Neutrophil (primary cell): Measurements from ENCODE around the gene FAM78B.

Experiments
- H3K27ac ChIP-seq: fragments of 200-600 bp; sonication (generic); 2 replicates; pipeline ENCODE4 v1.5.1; 2016; ENCODE audit warnings: mild to moderate bottlenecking, moderate library complexity
- H3K27me3 ChIP-seq: fragments of 200-600 bp; sonication (generic); 2 replicates; pipeline ENCODE4 v1.6.0; 2016; ENCODE audit warnings: mild to moderate bottlenecking
- H3K36me3 ChIP-seq: fragments of 200-600 bp; sonication (generic); 2 replicates; pipeline ENCODE4 v1.5.1; 2017
- H3K4me1 ChIP-seq, 2 experiments: fragments of 200-600 bp in 1 of 2; sonication (generic) in 1 of 2; 1 replicate in 1 of 2; 2 replicates in 1 of 2; pipeline versions ENCODE4 v1.5.1 to v1.6.1; 2013 to 2016; ENCODE audit warnings: low read depth in 1 of 2, low read length in 1 of 2, mild to moderate bottlenecking in 1 of 2, moderate library complexity in 1 of 2; ENCODE audit not compliant: control insufficient read depth in 1 of 2, insufficient read depth in 1 of 2
- H3K4me3 ChIP-seq, 2 experiments: fragments of 200-600 bp in 1 of 2; sonication (generic) in 1 of 2; 1 replicate in 1 of 2; 2 replicates in 1 of 2; pipeline ENCODE4 v1.5.1; 2013 to 2016; ENCODE audit warnings: low read depth in 1 of 2, low read length in 1 of 2, mild to moderate bottlenecking in 1 of 2, moderate library complexity in 1 of 2
- H3K9me3 ChIP-seq: fragments of 200-600 bp; sonication (generic); 2 replicates; pipeline ENCODE4 v1.5.1; 2016
- CTCF ChIP-seq: fragments of 200-600 bp; sonication (generic); IDR thresholded peaks from 2 replicates; pipeline ENCODE4 v1.5.1; 2016; ENCODE audit warnings: antibody characterized with exemption

FAM78B gene

GRCh38 chr1:166140251-166140650, 26.6 kb downstream of the FAM78B start:
- H3K9me3 ChIP-seq = no peaks in the 10 kb centered on the region
- H3K4me1 ChIP-seq = no peaks in the 10 kb centered on the region
- H3K36me3 ChIP-seq = no peaks in the 10 kb centered on the region
- TF ChIP-seq CTCF = no peak
- no peak overlapping the region for H3K27ac ChIP-seq
- H3K4me3 ChIP-seq = no peak overlapping the region
- H3K27me3 ChIP-seq = peaks cover 12% of the 10 kb centered on the region

GRCh38 chr1:166139735-166140134, 27.1 kb downstream of the FAM78B start:
- no peak for TF ChIP-seq CTCF
- no peaks in the 10 kb centered on the region for H3K36me3 ChIP-seq
- no peak overlapping the region for H3K4me3 ChIP-seq
- no peaks in the 10 kb centered on the region for H3K4me1 ChIP-seq
- H3K9me3 ChIP-seq = no peaks in the 10 kb centered on the region
- H3K27ac ChIP-seq = no peak overlapping the region
- peaks cover 12% of the 10 kb centered on the region for H3K27me3 ChIP-seq

- peaks cover 12% of the 10 kb centered on the region for H3K27me3 ChIP-seq
- H3K4me1 ChIP-seq = no peaks in the 10 kb centered on the region
- no peak for TF ChIP-seq CTCF
Measured at GRCh38 chr1:166136699-166137401, 30.0 kb downstream of the FAM78B start.

GRCh38 chr1:166136222-166136621, 30.6 kb downstream of the FAM78B start:
- no peak overlapping the region for H3K4me3 ChIP-seq
- no peak for TF ChIP-seq CTCF
- no peaks in the 10 kb centered on the region for H3K36me3 ChIP-seq
- no peak overlapping the region for H3K27ac ChIP-seq
- H3K9me3 ChIP-seq = no peaks in the 10 kb centered on the region
- peaks cover 12% of the 10 kb centered on the region for H3K27me3 ChIP-seq
- no peaks in the 10 kb centered on the region for H3K4me1 ChIP-seq

More at GRCh38 chr1:166136699-166137401, 30.0 kb downstream of the FAM78B start:
- H3K36me3 ChIP-seq = no peaks in the 10 kb centered on the region
- H3K9me3 ChIP-seq = no peaks in the 10 kb centered on the region
- no peak overlapping the region for H3K4me3 ChIP-seq
- no peak overlapping the region for H3K27ac ChIP-seq

- no peak overlapping the region for H3K27ac ChIP-seq
- H3K4me3 ChIP-seq = no peak overlapping the region
- no peak for TF ChIP-seq CTCF
- no peaks in the 10 kb centered on the region for H3K4me1 ChIP-seq
- no peaks in the 10 kb centered on the region for H3K36me3 ChIP-seq
- H3K27me3 ChIP-seq = no peaks in the 10 kb centered on the region
- H3K9me3 ChIP-seq = no peaks in the 10 kb centered on the region
Measured at GRCh38 chr1:166133857-166134256, 32.9 kb downstream of the FAM78B start.
